Gastrocnemius medialis (tissue), 4 donors: ENCODE data around the gene CTSD.

Experiments used
- POLR2A ChIP-seq, 2 donors: fragments of 450-650 bp; IDR thresholded peaks; one replicate each; pipeline ENCODE4 v1.6.1; 2017; ENCODE audit warnings: antibody characterized with exemption in 2 of 2, mild to moderate bottlenecking in 2 of 2, moderate library complexity in 2 of 2
- TF ChIP-seq, protein P1 (sequence below), 5 experiments: fragments of 450-650 bp in 3 of 5; fragments of 200-600 bp in 2 of 5; sonication (generic) in 2 of 5; IDR thresholded peaks in 4 of 5; conservative IDR thresholded peaks in 1 of 5; 1 replicate in 4 of 5; 2 replicates in 1 of 5; pipeline ENCODE4 v1.5.1; 2016 to 2019; ENCODE audit warnings: antibody characterized with exemption in 5 of 5, mild to moderate bottlenecking in 3 of 5, moderate library complexity in 3 of 5

DNA sequence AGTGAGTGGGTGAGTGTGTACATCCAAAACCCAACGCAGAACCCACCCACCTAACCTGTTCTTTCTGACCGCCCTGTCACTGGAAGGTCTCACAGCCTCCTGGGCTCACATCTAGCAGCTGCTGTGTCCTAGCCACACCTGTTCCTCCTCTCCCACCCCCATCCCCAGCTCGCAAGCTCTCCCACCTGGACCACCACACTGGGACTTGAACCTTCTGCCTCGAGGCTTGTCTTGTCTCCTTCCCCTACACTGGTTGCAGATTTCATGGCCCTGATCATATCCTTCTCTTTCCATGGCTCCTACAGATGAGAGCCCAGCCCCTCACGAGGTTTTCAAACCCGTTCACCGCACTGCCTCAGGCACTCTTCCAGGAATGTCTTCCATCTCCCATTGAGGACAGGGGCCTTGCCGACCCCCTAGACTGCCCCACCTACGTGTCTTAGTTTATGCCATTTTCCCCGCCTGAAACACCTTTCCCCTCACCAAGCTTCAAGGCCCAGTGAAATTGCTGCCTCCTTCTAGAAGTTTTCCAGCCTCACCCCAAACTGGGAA is 20.1 kb downstream of the CTSD start:
- TF ChIP-seq, protein P1, sequence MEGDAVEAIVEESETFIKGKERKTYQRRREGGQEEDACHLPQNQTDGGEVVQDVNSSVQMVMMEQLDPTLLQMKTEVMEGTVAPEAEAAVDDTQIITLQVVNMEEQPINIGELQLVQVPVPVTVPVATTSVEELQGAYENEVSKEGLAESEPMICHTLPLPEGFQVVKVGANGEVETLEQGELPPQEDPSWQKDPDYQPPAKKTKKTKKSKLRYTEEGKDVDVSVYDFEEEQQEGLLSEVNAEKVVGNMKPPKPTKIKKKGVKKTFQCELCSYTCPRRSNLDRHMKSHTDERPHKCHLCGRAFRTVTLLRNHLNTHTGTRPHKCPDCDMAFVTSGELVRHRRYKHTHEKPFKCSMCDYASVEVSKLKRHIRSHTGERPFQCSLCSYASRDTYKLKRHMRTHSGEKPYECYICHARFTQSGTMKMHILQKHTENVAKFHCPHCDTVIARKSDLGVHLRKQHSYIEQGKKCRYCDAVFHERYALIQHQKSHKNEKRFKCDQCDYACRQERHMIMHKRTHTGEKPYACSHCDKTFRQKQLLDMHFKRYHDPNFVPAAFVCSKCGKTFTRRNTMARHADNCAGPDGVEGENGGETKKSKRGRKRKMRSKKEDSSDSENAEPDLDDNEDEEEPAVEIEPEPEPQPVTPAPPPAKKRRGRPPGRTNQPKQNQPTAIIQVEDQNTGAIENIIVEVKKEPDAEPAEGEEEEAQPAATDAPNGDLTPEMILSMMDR (IDR thresholded peaks at IDR 0.05 in 4 of 5, conservative IDR thresholded peaks at IDR 0.05 in 1 of 5): no peak
- no peak for TF ChIP-seq POLR2A (IDR thresholded peaks at IDR 0.05)
